ENCODE results near the gene PGBD5.

Gene PGBD5

DNA sequence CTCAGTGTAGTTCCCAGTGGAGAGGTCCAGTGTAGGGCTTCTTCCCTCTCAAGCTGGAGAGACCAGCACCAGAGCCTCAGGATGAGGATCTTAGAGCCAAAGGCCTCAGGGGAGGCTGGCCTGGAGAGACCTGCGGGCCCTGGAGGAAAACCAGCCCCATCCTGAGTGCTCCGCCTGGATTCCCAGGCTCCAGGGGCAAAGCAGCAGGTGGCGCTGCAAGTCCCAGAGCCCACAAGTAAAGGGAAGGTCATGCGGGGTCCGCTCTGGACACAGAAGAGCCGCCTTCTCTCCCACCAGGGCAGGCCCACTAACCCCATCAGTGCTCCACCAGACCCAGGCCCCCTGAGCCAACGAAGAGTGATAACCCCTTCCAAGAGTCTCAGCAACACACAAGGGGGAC lies 22.7 kb downstream of the PGBD5 start:
- TF ChIP-seq, protein P1, sequence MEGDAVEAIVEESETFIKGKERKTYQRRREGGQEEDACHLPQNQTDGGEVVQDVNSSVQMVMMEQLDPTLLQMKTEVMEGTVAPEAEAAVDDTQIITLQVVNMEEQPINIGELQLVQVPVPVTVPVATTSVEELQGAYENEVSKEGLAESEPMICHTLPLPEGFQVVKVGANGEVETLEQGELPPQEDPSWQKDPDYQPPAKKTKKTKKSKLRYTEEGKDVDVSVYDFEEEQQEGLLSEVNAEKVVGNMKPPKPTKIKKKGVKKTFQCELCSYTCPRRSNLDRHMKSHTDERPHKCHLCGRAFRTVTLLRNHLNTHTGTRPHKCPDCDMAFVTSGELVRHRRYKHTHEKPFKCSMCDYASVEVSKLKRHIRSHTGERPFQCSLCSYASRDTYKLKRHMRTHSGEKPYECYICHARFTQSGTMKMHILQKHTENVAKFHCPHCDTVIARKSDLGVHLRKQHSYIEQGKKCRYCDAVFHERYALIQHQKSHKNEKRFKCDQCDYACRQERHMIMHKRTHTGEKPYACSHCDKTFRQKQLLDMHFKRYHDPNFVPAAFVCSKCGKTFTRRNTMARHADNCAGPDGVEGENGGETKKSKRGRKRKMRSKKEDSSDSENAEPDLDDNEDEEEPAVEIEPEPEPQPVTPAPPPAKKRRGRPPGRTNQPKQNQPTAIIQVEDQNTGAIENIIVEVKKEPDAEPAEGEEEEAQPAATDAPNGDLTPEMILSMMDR (conservative IDR thresholded peaks at IDR 0.05; ENCODE audit: low read length) = no peak
- no peak overlapping the region for H3K4me3 ChIP-seq (ENCODE audit: low read length)
- no peak for DNase-seq (ENCODE audit: low read depth)

GRCh38 chr1:230401763-230402294 lies 24.3 kb downstream of the PGBD5 start:
- DNase-seq (ENCODE audit: low read depth) = peak; percentile 73
- H3K4me3 ChIP-seq (ENCODE audit: low read length) = no peak overlapping the region
- TF ChIP-seq, protein P1 (conservative IDR thresholded peaks at IDR 0.05; ENCODE audit: low read length) = no peak

GRCh38 chr1:230401101-230401500 lies 25.0 kb downstream of the PGBD5 start:
- H3K4me3 ChIP-seq (ENCODE audit: low read length) = no peak overlapping the region
- no peak for DNase-seq (ENCODE audit: low read depth)
- TF ChIP-seq, protein P1 (conservative IDR thresholded peaks at IDR 0.05; ENCODE audit: low read length) = no peak

GRCh38 chr1:230400007-230400344 lies 26.2 kb downstream of the PGBD5 start:
- TF ChIP-seq, protein P1 (conservative IDR thresholded peaks at IDR 0.05; ENCODE audit: low read length) = no peak
- no peak for DNase-seq (ENCODE audit: low read depth)
- H3K4me3 ChIP-seq (ENCODE audit: low read length) = no peak overlapping the region

DNA sequence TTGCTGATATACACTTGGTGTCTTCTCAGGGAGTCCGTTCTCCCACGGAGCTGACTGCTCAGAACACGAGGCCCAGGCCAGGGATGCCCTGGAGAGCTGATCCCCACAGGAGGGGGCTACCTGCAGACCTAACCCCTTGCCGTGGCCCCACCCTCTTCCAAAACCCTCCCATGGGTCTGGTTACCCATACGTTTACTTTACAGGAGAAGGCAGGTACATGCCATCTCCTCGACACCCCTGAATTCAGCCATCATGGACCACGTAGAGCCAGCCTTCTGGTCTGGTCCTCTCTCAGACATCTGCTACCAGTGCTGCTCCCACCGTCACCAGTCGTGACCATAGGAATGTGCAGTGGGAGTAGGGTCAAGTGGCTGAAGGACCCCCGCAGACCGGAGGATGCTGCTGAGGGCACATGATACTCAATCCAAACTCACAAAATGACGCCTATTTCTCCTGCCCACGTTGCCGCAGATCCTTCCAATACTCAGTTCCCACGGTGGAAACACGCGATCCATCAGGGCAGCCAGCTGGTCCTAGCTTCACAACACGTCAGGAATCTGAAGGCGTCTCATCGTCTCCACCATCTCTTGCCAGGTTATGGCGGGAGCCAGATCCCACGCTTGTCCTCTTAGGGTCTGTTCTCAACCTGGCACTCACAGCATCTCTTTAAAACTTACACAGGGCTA lies 26.7 kb downstream of the PGBD5 start:
- TF ChIP-seq, protein P1 (conservative IDR thresholded peaks at IDR 0.05; ENCODE audit: low read length) = no peak
- no peak overlapping the region for H3K4me3 ChIP-seq (ENCODE audit: low read length)
- DNase-seq (ENCODE audit: low read depth) = no peak

DNA sequence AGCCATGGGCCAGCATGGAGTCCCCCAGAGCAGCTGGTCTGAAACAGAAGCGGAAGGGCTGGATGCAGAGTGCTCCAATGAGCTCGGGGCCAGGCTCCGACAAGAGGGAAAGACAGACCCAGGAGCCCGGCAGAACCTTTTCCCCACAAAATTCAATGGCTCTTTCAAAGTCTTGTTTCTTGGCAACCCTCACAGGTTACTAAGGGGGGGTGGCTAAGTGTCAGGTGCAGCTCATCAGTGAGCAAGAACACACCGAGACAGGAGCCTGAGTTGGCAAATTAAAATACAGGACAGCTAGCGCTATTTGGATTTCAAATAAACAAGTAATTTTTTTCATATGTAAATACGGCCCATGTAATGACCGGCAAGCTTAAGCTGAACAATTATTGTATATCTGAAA lies 27.3 kb downstream of the PGBD5 start:
- DNase-seq (ENCODE audit: low read depth) = no peak
- H3K4me3 ChIP-seq (ENCODE audit: low read length) = no peak overlapping the region
- TF ChIP-seq, protein P1 (conservative IDR thresholded peaks at IDR 0.05; ENCODE audit: low read length) = no peak

DNA sequence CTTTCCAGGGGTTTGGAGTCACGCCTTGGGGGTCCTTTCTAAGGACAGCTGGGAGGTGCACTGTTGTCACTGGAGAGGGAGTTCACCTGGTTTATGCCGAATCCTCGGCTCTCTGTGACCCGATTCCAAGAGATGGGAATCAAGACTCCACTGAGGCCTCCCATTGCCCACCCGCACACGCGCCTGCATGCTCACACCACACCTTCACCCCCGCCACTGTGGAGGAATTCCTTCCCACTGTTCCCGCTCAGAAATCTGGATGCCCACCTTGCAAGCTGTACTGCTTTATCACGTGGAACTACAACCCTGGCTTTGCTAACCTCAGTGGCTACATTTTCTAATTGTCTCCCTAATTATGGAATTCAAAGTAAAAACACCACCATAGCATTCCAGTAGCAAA lies 29.2 kb downstream of the PGBD5 start:
- DNase-seq (ENCODE audit: low read depth) = no peak
- no peak overlapping the region for H3K4me3 ChIP-seq (ENCODE audit: low read length)
- TF ChIP-seq, protein P1 (conservative IDR thresholded peaks at IDR 0.05; ENCODE audit: low read length) = no peak

Measured in AG10803 (cell line).